Pancreas (tissue), 10 donors: Measurements from ENCODE around the gene SLAIN2. TPM values are rescaled to one million over a fixed set of nuclear protein-coding genes. Genes with fewer than 3 reads are reported as not detected.
A peak's percentile ranks its signal among the peaks of the same experiment; 100 is the strongest.
"Not testable (repeated sequence)": the region's sequence is repeated elsewhere in the genome, so short reads cannot be mapped to it uniquely, and the experiment has no call there.

Source experiments
- ATAC-seq, 4 donors: fragments of 200-7000 bp; cut with Tn5 transposase; one replicate each; pipeline versions ENCODE4 v1.8.0 to v1.9.1; 2020; ENCODE audit warnings: mild to moderate bottlenecking in 4 of 4, moderate library complexity in 4 of 4
- DNase-seq, 6 donors: peaks; one replicate each; pipeline ENCODE4 v3.0.0-alpha.2; 2020
- FAIRE-seq: peaks from 2 replicates; lab custom pipeline; 2012; peaks lifted over from hg19 to GRCh38; lab: Jason Lieb, UNC
- H3K27ac ChIP-seq, 4 donors: fragments of 200-600 bp; sonication (generic); 1 replicate in 3 of 4; 2 replicates in 1 of 4; pipeline versions ENCODE4 v1.5.0 to v1.8.0; 2020
- H3K27me3 ChIP-seq, 4 donors: fragments of 200-600 bp; one replicate each; pipeline ENCODE4 v1.8.0; 2021
- H3K36me3 ChIP-seq, 3 donors: fragments of 200-600 bp; sonication (generic) in 1 of 3; one replicate each; pipeline versions ENCODE4 v1.5.0 to v1.8.0; 2020 to 2021
- H3K4me1 ChIP-seq, 3 donors: fragments of 200-600 bp; one replicate each; pipeline ENCODE4 v1.8.0; 2021
- H3K4me3 ChIP-seq, 4 donors: fragments of 200-600 bp; sonication (generic) in 2 of 4; one replicate each; pipeline versions ENCODE4 v1.5.0 to v1.8.0; 2020 to 2021
- H3K9me3 ChIP-seq, 4 donors: fragments of 200-600 bp; one replicate each; pipeline ENCODE4 v1.8.0; 2021
- CTCF ChIP-seq, 4 donors: fragments of 200-600 bp; sonication (generic) in 3 of 4; IDR thresholded peaks; one replicate each; pipeline versions ENCODE4 v1.5.0 to v1.8.0; 2021; ENCODE audit warnings: antibody characterized with exemption in 4 of 4
- whole genome bisulfite sequencing, 2 donors: extraction: QIAGEN DNeasy Blood & Tissue Kit; methylation state at CpG; one replicate each; pipeline ENCODE4 v1.1.7; 2013; 5-methylcytosine and 5-hydroxymethylcytosine counted together
- intact Hi-C, 3 donors: fragments of 100-400 bp; cut with DNase I; formaldehyde crosslinking; loops; one replicate each; pipeline versions ENCODE4 v1.11.1 to v1.14.2; 2022
- polyA plus RNA-seq, 2 donors: library from polyadenylated mRNA; stranded (reverse); fragments of 200-250 nt; gene quantifications; one replicate each; pipeline ENCODE4 v1.2.3, GENCODE V29; 2013
- total RNA-seq, 6 donors: library from RNA; stranded (reverse); fragmentation: NEBNext Ultra II Directional in 4 of 6; extraction: Animal tissue kit (Norgen Biotek cat#: 25700) in 4 of 6; gene quantifications; one replicate each; pipeline versions ENCODE4 v1.2.1 to v1.2.4, GENCODE V29; 2021 to 2023
- donor health status: healthy with polysubstance abuse.
- donor health status: DM: no; HTN: no; CAD: no; lungs with moderate emphysema.
- donor health status: DM: no; HTN: no; CAD: no.
- donor health status: control.
- donor health status: control.
- donor health status: Bipolar disorder and iron deficiency.
- donor health status: DM: yes; HTN: yes; CAD: no.
- donor health status: DM: no; HTN: no; CAD: no.
- donor health status: DM: no; HTN: no; CAD: no.
- donor health status: DM: yes; HTN: yes; CAD: no.

The SLAIN2 gene
- 10 to 100 TPM; 23.2 to 41.4 (median 30.6) TPM for total RNA-seq
- 1 to 10 TPM; 7.0 to 8.5 TPM for polyA plus RNA-seq

- Histone ChIP-seq H3K9me3 (no peaks in the 10 kb centered on the region), H3K4me1 (peaks cover 8 to 35% (median 27%) of the 10 kb centered on the region in 3 donors), H3K4me3 (peak within 1 kb of the TSS; percentile 74 to 96 (median 76)), H3K36me3 (no peaks in the 10 kb centered on the region), H3K27ac (peak within 1 kb of the TSS; percentile 80 to 97 (median 96)), H3K27me3 (no peaks in the 10 kb centered on the region)
- intact Hi-C loops: no loop called here
- TF ChIP-seq CTCF (IDR thresholded peaks at IDR 0.05): peak in 1 of 4 donors; percentile 29
- DNase-seq (peak; percentile 99 to 100 (median 99)), ATAC-seq (peak; percentile 91 to 97 (median 94)), FAIRE-seq (no peak)
- WGBS, 2 donors: 0 to 1% methylated on average over 56 to 89 of the region's 89 CpGs
Measured at GRCh38 chr4:48340965-48341775, at the start of gene SLAIN2. TSS of gene SLAIN2 (plus strand) at chr4:48341529. CDS start at chr4:48341740, 211 bp downstream.

GRCh38 chr4:48292218-48292790 lies 49.0 kb upstream of the SLAIN2 start:
- H3K4me1 ChIP-seq, FAIRE-seq, ATAC-seq, H3K27me3 ChIP-seq, H3K4me3 ChIP-seq, H3K9me3 ChIP-seq, H3K36me3 ChIP-seq, intact Hi-C loops, H3K27ac ChIP-seq: not testable (repeated sequence)
- peak in 1 of 6 donors; percentile 47 for DNase-seq
- 95 to 97% methylated on average over 21 to 39 of the region's 40 CpGs for WGBS, 2 donors

GRCh38 chr4:48295116-48295515 lies 46.2 kb upstream of the SLAIN2 start:
- no peak for ATAC-seq
- no peak for TF ChIP-seq CTCF (IDR thresholded peaks at IDR 0.05)
- H3K9me3 ChIP-seq: no peaks in the 10 kb centered on the region
- H3K4me3 ChIP-seq: no peak overlapping the region
- no peak for FAIRE-seq
- H3K4me1 ChIP-seq: no peaks in the 10 kb centered on the region
- H3K27ac ChIP-seq: no peak overlapping the region
- no peak for DNase-seq
- no peaks in the 10 kb centered on the region for H3K27me3 ChIP-seq
- intact Hi-C loops: no loop called here
- no peaks in the 10 kb centered on the region for H3K36me3 ChIP-seq

GRCh38 chr4:48296365-48296764 lies 45.0 kb upstream of the SLAIN2 start:
- intact Hi-C loops: no loop called here
- no peak for TF ChIP-seq CTCF (IDR thresholded peaks at IDR 0.05)
- FAIRE-seq (no peak), DNase-seq (no peak), ATAC-seq (no peak)
- Histone ChIP-seq H3K36me3 (no peaks in the 10 kb centered on the region), H3K27me3 (no peaks in the 10 kb centered on the region), H3K4me3 (no peak overlapping the region), H3K9me3 (no peaks in the 10 kb centered on the region), H3K4me1 (no peaks in the 10 kb centered on the region), H3K27ac (no peak overlapping the region)
- 74 to 87% methylated on average over 6 of the region's 6 CpGs for WGBS, 2 donors

- 91 to 96% methylated on average over 2 of the region's 2 CpGs for WGBS, 2 donors
- no peak for ATAC-seq
- no peak overlapping the region for H3K27ac ChIP-seq
- H3K36me3 ChIP-seq: no peaks in the 10 kb centered on the region
- intact Hi-C loops: no loop called here
- DNase-seq: no peak
- no peaks in the 10 kb centered on the region for H3K9me3 ChIP-seq
- TF ChIP-seq CTCF (IDR thresholded peaks at IDR 0.05): no peak
- no peaks in the 10 kb centered on the region for H3K4me1 ChIP-seq
- no peak overlapping the region for H3K4me3 ChIP-seq
- no peaks in the 10 kb centered on the region for H3K27me3 ChIP-seq
- FAIRE-seq: no peak
Measured at GRCh38 chr4:48297256-48297846, 44.0 kb upstream of the SLAIN2 start.
